Globus pallidus (tissue), 1 donor: ENCODE measurements around the gene UCK2.

Experiments
- DNase-seq: peaks from one replicate; pipeline ENCODE4 v3.0.0-alpha.2; 2015; ENCODE audit warnings: low spot score

UCK2 gene

DNA sequence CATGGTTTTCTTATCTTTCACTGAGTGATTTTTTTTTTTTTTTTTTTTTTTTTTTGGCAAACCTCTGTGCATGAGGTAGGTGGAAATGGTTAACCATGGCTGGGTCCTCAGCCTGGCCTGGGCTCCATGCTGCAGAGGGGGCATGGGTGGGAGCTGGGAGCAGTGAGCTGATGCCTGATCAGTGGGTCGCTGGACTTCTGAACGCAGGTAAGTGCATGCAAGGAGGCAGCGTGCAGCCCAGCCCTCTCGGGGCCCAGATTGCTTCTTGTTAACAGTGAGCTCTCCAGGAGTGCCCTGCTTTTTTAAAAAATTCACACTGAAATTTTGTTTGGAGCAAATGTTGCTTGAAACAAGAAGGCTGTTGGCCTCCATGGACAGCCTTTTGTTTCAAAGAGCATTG, 75.2 kb downstream of the UCK2 start:
- DNase-seq, result peak; percentile 20

DNA sequence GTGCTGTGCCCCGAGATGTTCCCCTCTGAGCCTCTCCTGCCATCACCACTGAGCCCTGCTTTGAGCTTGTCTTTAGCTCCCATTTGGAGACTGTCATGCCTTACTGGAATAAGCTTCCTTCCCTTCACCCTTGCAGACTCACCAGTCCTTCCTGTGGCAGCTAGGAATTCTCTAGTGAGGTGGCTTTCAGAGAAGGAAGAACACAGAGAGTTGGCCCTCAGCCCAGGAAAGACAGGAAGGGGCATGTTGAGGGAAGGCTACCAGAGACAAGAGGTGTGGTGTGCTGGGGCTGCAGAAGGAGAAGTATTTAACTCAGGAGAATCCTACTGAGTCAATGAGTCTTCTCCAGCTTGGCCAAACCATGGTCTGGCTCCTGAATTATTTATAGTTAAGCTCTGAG, 76.3 kb downstream of the UCK2 start:
- DNase-seq, result no peak

DNA sequence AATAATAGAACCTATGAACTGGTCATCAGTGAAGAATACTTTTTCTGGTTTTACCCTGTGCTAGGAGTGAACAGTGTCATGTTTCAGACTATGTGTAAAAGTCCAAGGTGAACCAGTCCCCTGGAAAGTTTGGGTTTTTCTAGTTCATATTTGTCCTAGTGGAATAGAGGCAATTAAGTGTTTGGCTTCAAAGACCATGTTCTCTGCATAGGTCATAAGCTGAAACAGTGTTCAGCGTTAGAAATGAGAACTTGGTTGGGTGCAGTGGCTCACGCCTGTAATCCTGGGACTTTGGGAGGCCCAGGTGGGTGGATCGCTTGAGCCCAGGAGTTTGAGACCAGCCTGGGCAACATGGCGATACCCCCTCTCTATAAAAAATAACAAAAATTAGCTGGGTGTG, 77.5 kb downstream of the UCK2 start:
- no peak for DNase-seq

GRCh38 chr1:165905853-165906252, 78.4 kb downstream of the UCK2 start:
- DNase-seq, result no peak

DNA sequence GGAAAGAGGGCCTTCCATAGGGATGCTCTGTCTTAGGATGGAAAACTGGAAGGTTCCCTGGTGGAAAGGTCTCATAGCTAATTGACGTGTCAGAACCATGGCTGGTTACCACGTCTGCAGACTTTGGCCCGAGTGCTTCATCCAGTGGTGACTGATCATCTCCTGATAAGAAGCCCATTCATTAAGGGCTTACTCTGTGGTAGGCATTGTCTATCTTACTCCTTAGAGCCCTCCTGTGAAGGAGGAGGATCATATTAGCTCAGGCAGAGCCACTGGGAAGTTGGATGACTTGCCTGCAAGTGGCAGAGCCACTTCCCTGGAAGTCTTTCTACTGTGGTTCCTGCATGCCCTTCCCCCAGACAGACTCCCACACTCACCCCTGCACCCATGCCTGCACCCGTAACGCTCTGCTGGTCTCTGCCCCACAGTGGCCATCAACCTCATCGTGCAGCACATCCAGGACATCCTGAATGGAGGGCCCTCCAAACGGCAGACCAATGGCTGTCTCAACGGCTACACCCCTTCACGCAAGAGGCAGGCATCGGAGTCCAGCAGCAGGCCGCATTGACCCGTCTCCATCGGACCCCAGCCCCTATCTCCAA, 79.9 kb downstream of the UCK2 start:
- DNase-seq, result no peak

DNA sequence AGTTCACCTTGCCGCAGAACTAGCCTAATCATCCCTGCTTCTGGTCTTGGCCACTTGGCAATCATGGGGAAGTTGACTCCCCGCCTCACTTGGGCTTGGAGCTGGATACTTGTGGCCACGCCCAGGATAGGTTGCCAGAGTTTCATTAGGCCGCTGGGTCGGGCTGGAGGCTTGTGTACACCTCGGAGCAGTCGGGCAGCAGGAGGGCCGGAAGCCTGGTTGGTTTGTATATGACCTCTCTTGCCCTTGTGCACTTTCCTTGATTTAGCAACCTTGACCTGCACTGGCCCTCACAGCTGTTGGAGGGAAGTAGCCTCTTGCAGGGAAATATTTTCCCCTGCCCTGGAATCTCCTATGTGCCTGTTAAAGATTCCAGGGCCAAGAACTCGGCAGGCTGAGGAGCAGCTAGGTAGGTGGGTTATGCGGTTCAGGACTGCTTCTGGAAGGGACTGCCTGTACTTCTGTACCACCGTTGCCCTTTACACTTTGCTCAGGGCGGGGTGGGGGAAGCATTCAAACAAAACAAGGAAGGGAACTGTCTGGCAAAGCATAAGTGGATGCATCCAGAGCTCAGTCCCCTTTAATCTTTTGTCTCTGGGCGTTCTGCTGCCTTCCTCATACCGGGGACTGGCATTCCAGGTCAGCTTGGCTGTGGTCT, 83.5 kb downstream of the UCK2 start:
- no peak for DNase-seq

- no peak for DNase-seq
Observed at GRCh38 chr1:165911609-165912281, 84.3 kb downstream of the UCK2 start.

GRCh38 chr1:165912638-165913037, 85.2 kb downstream of the UCK2 start:
- no peak for DNase-seq

DNA sequence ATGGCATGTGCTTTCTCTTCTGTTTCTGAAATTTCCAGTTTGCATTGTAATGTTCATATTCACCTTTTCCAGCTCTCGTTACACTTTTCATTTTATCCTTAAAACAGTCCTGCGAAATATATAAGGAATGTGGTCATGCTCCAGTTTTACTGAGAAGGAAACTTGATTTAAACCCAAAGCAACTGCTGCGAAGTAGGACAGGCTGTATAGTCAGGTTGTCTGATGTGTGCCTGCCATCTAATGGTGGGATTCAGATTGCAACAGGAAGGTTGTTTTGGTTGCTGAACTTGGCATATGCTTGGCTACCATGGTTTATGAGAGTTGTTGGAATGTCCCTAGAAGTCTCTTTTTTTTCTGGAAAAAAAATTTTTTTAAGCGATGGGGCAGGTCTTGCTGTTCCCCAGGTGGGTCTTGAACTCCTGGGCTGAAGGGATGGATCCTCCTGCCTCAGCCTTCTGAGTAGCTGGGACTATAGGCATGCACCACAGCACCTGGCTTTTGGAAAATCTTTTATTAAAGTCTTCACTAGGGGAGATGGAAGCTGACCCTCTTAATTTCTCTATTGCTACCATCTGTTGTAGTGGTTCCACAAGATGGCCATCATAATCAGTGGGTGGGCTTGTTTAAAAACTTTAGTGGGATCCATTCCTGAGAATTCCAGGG, 86.9 kb downstream of the UCK2 start:
- DNase-seq, result peak; percentile 77

GRCh38 chr1:165915480-165915879, 88.1 kb downstream of the UCK2 start:
- DNase-seq, result no peak

DNA sequence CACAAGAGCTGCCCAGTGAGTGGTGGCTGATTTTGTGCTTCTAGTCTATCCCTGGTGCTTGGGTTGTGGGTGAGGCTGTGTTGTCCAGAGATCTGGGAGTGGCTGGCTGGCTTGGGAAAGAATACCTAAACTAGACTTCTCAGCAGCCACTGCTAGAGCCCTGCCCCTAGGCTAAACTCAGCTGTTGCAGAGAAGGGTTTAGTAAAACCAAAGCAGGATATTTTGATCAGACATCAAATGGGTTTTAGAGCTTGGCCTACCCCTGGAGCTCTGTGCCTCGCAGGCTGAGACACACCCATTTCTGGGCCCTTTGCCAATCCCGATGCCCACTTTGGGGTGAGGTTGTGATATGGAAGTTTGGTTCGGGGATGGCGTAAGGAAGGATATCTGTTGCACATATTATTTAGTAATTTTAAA, 88.5 kb downstream of the UCK2 start:
- no peak for DNase-seq

GRCh38 chr1:165917166-165917565, 89.8 kb downstream of the UCK2 start:
- no peak for DNase-seq

GRCh38 chr1:165924117-165924516, 96.7 kb downstream of the UCK2 start:
- no peak for DNase-seq

GRCh38 chr1:165925498-165926079, 98.2 kb downstream of the UCK2 start:
- no peak for DNase-seq

GRCh38 chr1:165927169-165927568, 99.8 kb downstream of the UCK2 start:
- no peak for DNase-seq

DNA sequence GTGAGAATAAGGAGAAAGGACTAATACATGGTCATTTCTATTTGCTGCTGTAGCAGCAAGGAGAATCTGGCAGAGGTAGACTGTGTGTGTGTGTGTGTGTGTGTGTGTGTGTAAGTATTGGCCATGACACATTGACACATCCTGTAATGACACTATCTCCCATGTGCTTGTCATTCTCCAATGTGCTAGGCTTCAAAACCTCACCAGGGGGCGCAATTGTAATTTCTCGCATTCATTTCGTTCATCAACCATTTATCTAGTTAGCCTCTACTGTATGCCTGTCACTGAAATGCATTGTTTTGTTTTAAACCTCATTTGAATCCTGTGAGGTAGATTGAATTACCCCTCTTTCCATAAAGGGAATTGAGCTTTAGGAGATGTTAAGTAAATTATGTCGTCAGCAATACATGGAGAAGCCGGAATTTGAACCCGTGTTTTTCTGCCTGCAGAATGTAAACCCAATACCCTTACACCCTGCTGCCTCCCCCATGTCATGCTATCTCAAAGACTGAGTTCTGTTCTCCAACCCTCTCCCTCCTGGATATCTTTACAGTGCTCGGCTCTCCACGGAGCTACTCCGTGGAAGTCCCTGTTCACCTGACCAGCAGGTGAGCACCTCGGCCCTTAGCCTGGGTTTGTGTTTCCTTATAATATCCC, 100.8 kb downstream of the UCK2 start:
- peak; percentile 26 for DNase-seq

- DNase-seq, result no peak
Observed at GRCh38 chr1:165930961-165931360, 103.5 kb downstream of the UCK2 start.

- no peak for DNase-seq
Observed at GRCh38 chr1:165933446-165934170, 106.2 kb downstream of the UCK2 start.

- DNase-seq, result no peak
Observed at GRCh38 chr1:165936542-165936941, 109.1 kb downstream of the UCK2 start.

DNA sequence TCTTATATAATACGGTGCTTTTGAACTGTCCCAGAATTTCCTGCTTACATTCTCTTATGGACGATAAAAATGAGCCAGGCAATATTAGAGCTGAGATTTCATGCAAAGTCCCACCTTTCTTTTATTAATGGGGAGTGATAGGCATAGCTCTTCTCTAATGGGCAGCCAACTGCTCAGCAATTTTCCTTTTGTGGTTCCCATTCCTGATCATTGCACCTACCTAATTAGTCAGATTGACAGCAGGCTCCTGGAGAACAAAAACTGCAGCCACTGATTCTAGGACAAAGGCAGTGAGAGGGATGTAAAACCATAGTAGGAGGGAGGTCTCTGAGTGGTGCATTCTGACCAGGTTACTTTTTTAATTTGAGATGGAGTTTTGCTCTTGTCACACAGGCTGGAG, 110.4 kb downstream of the UCK2 start:
- DNase-seq, result no peak

DNA sequence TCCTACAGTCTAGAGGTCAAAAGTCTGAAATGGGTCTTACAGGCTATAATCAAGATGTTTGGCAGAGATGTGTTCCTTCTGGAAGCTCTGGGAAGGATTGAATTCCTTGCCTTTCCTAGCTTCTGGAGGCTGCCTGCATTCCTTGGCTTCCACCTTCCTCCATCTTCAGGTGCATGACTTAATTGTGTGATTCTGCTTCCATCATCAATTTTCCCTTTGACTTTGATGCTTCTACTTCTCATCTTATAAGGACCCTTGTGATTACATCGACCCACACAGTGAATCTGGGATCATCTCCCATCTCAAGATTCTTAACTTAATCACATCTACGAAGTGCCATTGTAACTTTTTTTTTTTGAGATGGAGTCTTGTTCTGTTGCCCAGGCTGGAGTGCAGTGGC, 111.4 kb downstream of the UCK2 start:
- no peak for DNase-seq
